Fibroblast of skin of scalp (primary cell): ENCODE data around the gene ASAP2.
"Not testable (repeated sequence)": the region's sequence is repeated elsewhere in the genome, so short reads cannot be mapped to it uniquely, and the experiment has no call there.

Experiments used
- DNase-seq: peaks from one replicate; pipeline ENCODE4 v3.0.0-alpha.2; 2013

Gene ASAP2

DNA sequence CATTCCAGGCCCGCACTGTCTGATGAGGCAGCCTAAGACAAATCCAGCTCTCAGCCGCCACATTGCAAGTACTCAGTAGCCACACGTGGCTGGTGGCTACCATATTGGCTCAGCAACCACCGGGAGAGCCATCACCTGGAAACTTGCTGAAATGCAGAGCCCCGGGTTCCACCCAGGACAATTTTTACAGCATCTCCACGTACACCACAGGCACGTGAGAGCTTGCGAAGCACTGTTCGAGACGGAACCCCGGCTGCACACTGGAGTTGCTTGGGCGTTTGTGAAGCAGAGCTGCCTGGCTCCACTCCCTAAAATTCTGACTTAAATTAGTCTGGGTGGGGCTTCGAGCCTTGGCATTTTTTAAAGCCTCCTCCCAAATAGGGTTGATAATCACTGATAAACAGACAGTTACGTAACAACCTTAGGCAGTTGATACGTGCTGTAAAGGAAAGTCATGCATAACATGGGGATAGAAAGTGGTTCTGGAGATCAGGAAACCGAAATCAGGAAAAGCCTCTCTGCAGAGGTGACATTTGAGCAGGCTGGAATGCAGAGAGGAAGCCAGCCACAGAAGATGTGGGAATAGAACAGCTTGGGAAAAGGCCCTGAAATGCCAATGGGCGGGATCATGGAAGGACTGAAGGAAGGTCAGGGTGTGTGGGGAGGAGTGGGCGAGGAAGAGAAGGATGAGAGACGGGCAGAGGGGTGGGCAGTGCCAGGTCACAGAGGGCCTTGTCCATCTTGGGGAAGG, 6.2 kb downstream of the ASAP2 start:
- DNase-seq = no peak

GRCh38 chr2:9213477-9214051, 7.0 kb downstream of the ASAP2 start:
- DNase-seq = no peak

GRCh38 chr2:9214873-9215272, 8.3 kb downstream of the ASAP2 start:
- no peak for DNase-seq

DNA sequence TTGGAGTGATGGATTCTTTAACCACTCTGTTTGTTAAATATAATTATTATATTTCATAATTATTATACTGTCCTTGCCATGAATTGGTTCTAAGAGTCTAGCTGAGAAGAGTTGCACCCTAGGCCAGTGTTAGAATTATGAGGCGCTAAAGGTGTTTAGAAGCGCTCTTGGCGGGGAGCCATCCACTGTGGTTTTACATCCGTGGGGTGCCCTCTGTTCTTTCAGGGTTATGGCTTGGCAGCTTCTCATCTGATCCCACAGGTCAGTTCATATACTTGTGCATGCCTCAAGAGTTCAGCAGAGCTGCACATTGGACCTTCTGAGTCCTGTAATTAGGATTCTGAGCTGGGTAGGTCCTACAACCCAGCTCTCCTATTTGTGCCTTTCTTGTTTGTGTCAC, 9.1 kb downstream of the ASAP2 start:
- DNase-seq = no peak

DNA sequence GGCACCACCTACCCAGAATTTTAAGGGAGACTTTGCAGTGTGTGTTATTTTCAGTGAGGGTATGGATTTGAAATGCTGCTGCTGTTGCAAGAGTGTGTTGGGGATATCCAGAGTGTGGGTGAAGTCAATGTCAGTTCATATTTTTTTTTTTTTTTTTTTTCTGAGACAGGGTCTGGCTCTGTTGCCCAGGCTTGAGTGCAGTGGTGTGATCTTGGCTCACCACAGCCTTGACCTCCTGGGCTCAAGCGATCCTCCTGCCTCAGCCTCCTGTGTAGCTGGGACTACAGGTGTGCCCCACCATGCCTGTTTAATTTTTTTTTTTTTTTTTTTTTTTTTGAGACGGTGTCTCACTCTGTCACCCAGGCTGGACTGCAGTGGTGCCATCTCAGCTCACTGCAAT, 9.5 kb downstream of the ASAP2 start:
- DNase-seq = not testable (repeated sequence)

DNA sequence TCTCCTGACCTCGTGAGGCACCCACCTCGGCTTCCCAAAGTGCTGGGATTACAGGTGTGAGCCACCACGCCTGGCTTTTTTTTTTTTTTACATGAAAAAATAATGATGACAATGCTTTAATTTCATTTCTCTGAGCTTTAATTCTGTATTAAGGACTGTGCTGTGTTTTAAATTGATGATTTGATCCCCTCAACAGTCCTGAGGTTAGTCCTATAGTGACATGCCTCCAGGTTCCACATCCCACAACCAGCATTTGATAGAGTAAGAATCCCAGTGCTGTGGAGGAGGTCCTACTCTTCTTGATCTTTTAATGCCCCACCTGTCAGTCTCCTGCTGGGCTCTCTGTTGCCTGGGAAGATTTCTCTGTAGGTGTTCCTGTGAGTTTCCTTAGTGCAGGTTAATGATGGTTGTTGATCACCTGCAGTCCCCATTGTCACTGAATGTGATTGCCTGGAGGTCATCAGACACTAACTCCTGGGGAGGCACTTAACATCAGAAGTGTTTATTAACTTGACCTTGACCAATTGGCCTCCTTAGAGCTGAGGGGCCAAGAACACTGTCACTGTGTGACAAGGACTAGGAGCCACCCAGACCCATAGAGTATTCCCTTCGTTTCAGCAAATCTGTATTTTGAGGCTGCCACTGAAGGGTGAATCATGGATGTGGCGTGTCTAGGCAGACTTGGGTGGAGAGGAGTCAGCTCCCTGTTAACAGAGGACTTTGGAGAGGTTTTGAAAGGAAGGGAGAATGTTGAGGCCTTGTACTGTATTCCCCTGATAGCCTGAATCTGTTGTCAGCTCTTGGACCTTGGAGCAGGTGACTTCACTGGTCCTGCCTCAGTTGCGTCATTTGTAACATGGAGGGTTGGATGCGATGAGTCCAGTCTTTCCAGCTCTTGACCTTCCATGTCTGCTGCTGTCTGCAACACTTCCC, 11.5 kb downstream of the ASAP2 start:
- no peak for DNase-seq

GRCh38 chr2:9219027-9219445, 12.4 kb downstream of the ASAP2 start:
- no peak for DNase-seq

DNA sequence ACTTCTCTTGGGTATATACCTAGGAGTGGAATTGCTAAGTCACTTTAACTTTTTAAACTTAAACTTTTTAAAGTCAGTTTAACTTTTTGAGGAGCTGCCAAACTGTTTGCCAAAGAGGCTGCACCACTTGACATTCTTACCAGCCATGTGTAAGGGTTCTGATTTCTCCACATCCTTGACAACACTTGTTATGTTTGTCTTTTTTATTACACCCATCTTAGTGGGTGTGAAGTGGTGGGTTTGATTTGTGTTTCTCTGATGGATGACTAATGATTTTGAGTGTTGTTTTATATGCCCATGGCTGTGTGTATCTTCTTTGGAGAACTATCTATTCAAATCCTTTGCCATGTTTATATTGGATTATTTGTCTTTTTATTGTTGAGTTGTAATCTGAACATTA, 13.6 kb downstream of the ASAP2 start:
- DNase-seq = no peak

DNA sequence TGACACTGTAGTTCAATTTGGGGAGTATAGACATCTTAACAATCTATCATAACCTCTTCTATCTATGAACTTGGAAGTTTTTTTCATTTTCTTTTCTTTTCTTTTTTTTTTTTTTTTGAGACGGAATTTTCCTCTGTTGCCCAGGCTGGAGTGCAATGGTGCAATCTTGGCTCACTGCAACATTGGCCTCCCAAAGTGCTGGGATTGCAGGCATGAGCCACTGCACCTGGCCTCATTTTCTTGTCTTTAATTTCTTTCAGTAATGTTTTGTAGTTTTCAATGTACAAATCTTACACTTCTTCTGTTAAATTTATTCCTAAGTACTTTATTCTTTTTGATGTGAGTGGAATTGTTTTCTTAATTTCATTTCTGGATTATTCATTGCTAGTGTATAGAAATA, 14.6 kb downstream of the ASAP2 start:
- no peak for DNase-seq

DNA sequence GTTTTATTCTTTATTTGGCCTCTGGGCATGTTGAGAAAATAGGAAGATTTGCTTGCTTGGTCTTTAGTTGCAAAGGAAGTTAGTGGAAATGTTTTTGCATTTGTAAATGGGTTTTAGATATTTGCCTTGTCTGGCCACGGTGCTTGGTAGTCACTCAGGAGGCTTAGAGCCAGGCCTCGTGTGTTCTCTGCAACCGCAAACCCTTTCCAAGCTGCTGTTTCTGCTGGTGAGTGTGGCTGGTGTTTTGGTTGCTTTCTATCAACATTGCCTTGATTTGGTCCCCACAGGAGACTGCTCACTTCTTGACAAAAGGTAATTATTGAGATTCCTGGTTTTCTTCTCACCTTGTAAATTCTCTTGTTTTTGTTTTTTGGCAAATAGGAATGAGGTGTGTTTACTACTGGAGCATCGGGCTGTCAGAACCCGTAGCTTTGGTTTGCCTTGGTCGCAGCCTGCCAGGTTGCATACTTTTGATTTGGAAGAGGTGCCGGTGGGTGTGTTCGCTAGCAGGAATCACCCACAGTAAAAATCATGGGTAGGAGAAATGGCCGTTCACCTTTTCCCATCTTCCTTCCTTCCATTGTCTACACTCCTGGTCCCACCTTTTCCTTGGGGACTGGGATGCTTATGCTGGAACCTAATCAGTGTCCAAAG, 15.8 kb downstream of the ASAP2 start:
- no peak for DNase-seq

- DNase-seq = no peak
Observed at GRCh38 chr2:9222893-9223287, 16.3 kb downstream of the ASAP2 start.

DNA sequence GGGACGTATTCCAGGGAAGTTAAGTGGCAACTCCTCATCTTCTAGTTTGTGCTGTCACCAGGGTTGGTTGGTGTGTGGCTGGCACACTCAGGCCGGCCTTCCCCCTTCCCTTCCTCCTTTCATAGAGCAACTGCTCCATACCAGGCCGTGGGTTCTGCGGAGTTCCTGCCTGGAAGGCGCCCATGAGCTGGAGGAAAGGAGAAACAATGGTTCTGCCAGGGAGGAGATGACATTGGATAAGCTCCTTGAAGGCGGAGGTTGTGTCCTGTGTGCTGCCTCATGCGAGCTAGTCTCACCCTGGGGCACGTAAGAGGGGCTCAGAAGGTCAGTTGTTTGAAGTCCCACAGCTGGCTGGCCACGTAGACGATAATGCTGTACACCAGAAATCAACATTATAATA, 19.2 kb downstream of the ASAP2 start:
- no peak for DNase-seq

GRCh38 chr2:9226458-9227380, 20.1 kb downstream of the ASAP2 start:
- no peak for DNase-seq

DNA sequence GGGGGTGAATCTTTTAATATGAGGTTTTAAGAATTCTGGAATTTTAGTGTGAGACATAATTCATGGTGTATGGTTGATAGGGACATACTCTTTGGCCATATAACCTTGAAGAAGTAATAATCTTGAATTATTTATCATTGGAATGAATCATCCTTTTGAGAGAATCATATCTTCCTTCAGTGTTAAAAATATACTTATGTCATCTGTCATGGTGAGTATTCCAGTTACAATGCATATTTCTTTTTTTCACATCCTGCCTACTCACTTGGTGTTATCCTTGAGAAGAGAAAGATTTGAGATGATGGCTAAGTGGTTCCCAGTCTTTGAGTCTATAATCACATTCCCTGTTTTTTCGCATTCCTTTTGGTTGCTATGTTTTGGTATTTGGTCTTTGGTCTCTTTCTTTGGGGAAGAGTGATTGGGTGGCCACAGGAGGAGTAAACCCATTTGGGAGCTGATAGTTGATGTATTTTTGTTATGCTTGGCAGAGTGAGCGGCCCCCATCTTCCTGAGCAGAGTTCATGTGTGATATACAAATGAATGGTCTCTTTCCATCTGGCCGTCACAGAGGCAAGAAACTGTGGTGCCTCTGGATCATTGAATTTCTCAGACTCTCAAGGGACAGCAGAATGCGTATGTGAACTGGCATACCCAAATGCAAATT, 21.6 kb downstream of the ASAP2 start:
- peak; percentile 86 for DNase-seq

DNA sequence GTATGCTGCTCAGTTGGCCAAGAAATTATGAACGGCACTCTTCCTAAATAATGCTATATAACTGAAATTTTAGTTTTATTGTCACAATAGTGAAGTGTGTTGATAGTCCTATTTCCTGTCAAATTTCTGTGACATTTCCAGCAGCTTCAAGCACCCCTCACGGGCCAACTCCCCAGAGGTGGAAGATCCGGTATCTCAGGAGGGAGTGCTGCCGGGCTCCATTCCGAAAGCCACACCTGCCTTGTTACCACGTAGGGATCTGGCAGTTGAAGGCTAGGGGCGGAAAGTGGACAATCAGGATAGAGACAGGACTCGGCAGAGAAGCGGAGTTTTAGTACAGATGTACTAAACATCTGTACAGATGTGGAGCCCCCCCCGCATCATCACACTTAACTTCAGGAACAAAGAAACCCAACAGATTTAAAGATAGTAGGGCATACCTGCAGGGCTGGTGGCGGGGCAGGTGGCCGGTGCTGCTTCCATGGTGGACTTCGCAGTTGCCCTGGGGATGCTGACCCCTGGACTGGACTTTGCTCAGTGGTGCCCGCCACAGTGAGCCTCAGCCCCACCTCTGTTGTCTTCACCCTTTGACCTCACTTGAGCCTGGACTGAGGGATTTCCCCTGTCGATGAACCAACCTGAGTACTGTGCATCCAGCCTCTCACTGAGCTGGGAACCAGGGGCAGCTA, 22.3 kb downstream of the ASAP2 start:
- DNase-seq = no peak

- DNase-seq = no peak
Observed at GRCh38 chr2:9229470-9229820, 22.8 kb downstream of the ASAP2 start.

DNA sequence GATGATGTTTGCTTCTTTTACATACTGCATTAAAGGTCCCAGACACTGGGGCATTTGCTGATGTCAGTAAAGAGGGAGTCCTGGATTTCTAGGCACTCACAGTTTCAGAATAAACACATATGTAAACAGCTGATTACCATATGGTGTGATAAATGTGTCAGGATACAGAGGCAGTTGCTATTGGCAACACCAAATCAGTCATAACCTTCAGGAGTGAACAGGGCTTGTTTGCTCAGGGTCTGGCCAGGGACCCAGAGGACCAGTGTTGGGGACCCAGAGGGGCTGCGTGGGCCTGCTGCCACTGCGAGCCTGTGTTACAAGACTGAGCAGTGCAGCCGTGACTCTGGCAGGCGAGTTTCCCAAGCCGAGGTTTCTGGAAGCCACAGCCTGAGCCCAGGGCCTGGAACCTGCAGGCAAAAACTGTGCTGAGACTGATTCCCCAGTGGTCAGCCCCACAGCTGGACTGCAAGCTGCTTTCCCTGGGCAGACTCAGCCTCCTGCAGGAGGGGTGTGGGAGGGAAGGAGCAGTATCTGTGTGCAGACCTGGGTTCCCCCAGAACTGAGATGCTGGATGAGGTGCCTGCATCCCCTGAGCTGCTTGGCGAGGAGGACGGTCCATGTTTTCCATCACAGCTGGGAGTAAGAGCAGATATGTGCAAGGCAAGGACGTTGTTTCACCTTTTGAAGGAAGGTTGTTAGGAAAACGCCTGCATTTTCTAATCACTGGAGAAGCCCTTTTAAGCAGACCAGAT, 23.6 kb downstream of the ASAP2 start:
- no peak for DNase-seq

DNA sequence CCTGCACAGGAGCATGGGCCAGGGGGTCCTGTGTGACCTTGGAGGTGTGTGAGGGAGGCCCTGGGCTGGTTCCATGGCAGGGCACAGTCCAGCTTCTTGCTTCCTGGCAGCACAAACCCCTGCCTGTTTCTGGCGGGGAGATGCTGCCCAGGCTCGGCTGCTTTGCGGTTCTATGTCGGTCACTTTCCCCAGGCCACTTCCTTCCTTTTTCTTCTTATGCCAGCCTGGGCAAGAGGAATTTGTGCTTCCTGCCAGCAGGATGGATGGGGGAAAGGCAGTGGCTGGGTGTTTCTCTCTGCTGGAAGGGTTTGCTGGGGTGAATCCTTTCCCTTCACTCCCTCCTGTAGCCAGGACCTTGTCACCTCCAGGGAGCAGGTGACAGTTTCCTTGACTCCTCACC, 24.3 kb downstream of the ASAP2 start:
- DNase-seq = no peak

DNA sequence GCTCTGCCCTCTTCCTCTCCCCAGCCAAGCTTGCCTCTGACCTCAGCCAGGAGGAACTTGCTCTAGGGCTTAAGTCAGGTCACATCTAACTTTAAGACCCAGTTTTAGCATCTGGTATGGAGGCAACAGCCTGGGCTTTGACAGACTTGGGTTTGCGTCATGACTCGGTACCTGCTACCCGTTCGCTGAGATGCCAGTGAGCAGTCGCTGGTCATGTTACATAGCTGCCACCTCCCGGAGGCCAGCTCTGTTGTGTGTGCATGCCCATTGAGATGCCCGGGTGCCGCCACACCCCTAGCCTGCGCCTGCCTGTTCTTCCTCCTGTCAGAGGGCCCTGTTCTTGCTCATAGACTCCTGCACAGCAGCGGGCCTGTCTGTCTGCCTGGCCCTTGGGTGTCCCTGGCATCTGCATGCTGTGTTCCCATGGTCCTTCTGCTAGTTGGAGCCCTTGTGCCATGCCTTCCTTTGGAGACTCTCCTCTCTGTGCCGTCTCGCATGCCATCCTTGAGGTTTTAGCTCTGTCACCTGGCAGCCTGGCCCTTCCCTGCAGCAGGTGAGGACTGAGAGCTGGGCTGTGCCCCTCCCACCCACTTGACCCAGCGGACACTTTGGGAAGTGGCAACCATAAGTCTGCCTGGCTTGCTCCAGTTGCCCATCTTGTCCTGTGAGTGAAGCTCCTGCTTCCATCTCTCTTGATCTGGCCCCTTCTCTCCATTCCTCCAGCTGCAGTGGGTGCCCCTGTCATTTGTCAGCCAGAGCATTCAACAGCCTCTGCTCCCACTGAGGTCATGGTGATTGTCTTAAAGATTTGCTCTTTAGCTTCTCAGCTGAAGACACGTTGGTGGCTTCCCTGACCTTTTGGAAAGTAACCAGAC, 24.9 kb downstream of the ASAP2 start:
- DNase-seq = no peak
